ENCODE results near the gene MAP1LC3A.

DNA sequence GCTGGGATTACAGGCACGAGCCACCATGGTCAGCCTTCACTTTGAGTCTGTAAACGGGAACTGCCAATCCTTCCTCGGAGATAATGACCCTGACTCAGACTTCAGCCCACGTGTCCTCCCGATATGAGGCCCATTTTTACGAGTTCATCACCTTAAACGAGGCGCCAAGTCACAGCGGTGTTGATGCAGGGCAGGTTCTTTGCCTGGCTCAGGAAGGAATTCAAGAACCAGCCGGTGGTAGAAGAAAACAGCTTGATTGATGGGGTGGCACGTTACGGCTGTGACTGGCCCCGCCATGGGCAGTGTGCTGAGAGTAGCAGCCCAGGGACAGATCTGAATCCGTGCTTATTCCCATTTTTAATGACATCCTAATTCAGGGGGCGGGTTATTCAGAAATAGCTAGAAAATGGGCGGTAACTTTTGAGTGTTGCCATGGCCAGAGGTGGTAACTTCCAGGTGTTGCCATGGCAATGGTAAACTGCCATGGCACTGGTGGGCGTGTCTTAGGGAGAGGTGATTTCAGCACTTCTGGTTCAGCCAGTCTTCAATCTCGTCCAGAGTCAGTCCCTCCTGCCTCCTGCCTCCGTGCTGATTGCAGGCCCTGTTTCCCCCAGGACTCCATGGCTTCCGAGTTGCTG is 9.1 kb upstream of the MAP1LC3A start:
- no peak; the same call in 1 of the 2 replicates for TF ChIP-seq ZFX (IDR thresholded peaks at IDR 0.05)
- TF ChIP-seq, protein P1, sequence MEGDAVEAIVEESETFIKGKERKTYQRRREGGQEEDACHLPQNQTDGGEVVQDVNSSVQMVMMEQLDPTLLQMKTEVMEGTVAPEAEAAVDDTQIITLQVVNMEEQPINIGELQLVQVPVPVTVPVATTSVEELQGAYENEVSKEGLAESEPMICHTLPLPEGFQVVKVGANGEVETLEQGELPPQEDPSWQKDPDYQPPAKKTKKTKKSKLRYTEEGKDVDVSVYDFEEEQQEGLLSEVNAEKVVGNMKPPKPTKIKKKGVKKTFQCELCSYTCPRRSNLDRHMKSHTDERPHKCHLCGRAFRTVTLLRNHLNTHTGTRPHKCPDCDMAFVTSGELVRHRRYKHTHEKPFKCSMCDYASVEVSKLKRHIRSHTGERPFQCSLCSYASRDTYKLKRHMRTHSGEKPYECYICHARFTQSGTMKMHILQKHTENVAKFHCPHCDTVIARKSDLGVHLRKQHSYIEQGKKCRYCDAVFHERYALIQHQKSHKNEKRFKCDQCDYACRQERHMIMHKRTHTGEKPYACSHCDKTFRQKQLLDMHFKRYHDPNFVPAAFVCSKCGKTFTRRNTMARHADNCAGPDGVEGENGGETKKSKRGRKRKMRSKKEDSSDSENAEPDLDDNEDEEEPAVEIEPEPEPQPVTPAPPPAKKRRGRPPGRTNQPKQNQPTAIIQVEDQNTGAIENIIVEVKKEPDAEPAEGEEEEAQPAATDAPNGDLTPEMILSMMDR (conservative IDR thresholded peaks at IDR 0.05), result no peak

Data from C4-2B (cell line).